ENCODE measurements around the gene ASAP2.

Gene ASAP2

GRCh38 chr2:9179572-9180201 lies 26.9 kb upstream of the ASAP2 start:
- DNase-seq (ENCODE audit: low read depth in 2 of 2, low spot score in 1 of 2) = no peak

- DNase-seq (ENCODE audit: low read depth in 2 of 2, low spot score in 1 of 2) = no peak
These were observed 22.3 kb upstream of the ASAP2 start for GRCh38 chr2:9184361-9184760.

- DNase-seq (ENCODE audit: low read depth in 2 of 2, low spot score in 1 of 2) = no peak
These were observed 18.9 kb upstream of the ASAP2 start for GRCh38 chr2:9187620-9188214.

- no peak for DNase-seq (ENCODE audit: low read depth in 2 of 2, low spot score in 1 of 2)
These were observed 17.8 kb upstream of the ASAP2 start for GRCh38 chr2:9188823-9189222.

- DNase-seq (ENCODE audit: low read depth in 2 of 2, low spot score in 1 of 2) = no peak
These were observed 16.7 kb upstream of the ASAP2 start for GRCh38 chr2:9189901-9190300.

- no peak for DNase-seq (ENCODE audit: low read depth in 2 of 2, low spot score in 1 of 2)
These were observed 15.6 kb upstream of the ASAP2 start for GRCh38 chr2:9191041-9191481.

- DNase-seq (ENCODE audit: low read depth in 2 of 2, low spot score in 1 of 2) = no peak
These were observed 13.9 kb upstream of the ASAP2 start for GRCh38 chr2:9192712-9193111.

- no peak for DNase-seq (ENCODE audit: low read depth in 2 of 2, low spot score in 1 of 2)
These were observed 12.3 kb upstream of the ASAP2 start for GRCh38 chr2:9194352-9194751.

- no peak for DNase-seq (ENCODE audit: low read depth in 2 of 2, low spot score in 1 of 2)
These were observed 10.0 kb upstream of the ASAP2 start for GRCh38 chr2:9196637-9197036.

- no peak for DNase-seq (ENCODE audit: low read depth in 2 of 2, low spot score in 1 of 2)
These were observed 8.7 kb upstream of the ASAP2 start for GRCh38 chr2:9197916-9198315.

GRCh38 chr2:9199716-9200632 lies 6.6 kb upstream of the ASAP2 start:
- DNase-seq (ENCODE audit: low read depth in 2 of 2, low spot score in 1 of 2) = no peak

GRCh38 chr2:9200633-9201015 lies 6.0 kb upstream of the ASAP2 start:
- no peak for DNase-seq (ENCODE audit: low read depth in 2 of 2, low spot score in 1 of 2)

GRCh38 chr2:9201185-9201891 lies 5.3 kb upstream of the ASAP2 start:
- no peak for DNase-seq (ENCODE audit: low read depth in 2 of 2, low spot score in 1 of 2)

GRCh38 chr2:9203006-9203405 lies 3.6 kb upstream of the ASAP2 start:
- no peak for DNase-seq (ENCODE audit: low read depth in 2 of 2, low spot score in 1 of 2)

GRCh38 chr2:9203876-9204275 lies 2.7 kb upstream of the ASAP2 start:
- no peak for DNase-seq (ENCODE audit: low read depth in 2 of 2, low spot score in 1 of 2)

- no peak for DNase-seq (ENCODE audit: low read depth in 2 of 2, low spot score in 1 of 2)
These were observed 1.7 kb upstream of the ASAP2 start for GRCh38 chr2:9204939-9205338.

GRCh38 chr2:9205486-9205885 lies 1.1 kb upstream of the ASAP2 start:
- DNase-seq (ENCODE audit: low read depth in 2 of 2, low spot score in 1 of 2) = no peak

GRCh38 chr2:9206991-9207640 lies 504 bp downstream of the ASAP2 start:
- DNase-seq (ENCODE audit: low read depth in 2 of 2, low spot score in 1 of 2) = no peak

GRCh38 chr2:9207641-9208311 lies 1.2 kb downstream of the ASAP2 start:
- no peak for DNase-seq (ENCODE audit: low read depth in 2 of 2, low spot score in 1 of 2)

GRCh38 chr2:9208875-9209274 lies 2.3 kb downstream of the ASAP2 start:
- no peak for DNase-seq (ENCODE audit: low read depth in 2 of 2, low spot score in 1 of 2)
